ENCODE measurements around the gene COL20A1. TPM values are rescaled to one million over a fixed set of nuclear protein-coding genes. Genes with fewer than 3 reads are reported as not detected.

The COL20A1 gene
- total RNA-seq, 1 donor from 2014 or later = not detected

DNA sequence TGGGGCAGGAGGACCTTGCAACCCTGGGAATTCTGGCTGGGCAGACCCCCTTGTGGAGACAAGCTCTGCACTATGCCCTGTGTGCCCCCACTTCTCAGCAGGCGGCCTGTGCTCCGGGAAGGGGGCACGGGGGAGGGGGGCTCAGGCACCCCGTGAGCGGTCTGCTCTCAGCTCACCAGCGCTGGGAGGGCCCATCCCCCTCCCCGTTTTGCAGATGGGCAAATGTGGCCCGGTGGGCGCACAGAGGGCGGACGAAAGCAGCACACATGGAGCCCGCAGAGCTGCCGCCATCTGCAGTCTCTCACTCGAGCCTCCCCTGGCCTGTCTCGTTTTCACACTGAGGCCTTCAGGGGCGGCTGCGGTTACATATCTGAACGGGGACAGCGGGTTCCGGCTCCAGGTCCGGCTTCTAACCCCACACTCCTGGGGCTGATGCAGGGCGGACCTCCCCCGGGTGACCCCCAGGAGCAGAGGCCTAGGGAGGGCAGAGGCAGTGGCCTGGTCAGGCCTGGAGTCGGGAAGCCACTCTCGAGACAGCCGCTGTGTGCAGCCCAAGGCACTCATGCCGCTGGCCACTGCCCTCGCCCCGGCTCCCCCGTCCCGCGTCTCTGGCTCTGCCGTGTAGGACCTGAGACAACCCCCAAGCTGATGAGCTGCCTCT, 54.2 kb downstream of the COL20A1 start:
- Histone ChIP-seq H3K4me1 (peaks cover 20% of the 10 kb centered on the region), H3K27ac (no peak overlapping the region), H3K9me3 (no peaks in the 10 kb centered on the region), H3K27me3 (no peaks in the 10 kb centered on the region), H3K36me3 (no peaks in the 10 kb centered on the region), H3K4me3 (no peak overlapping the region)
- no peak for DNase-seq (ENCODE audit: extremely low spot score in 2 of 2)
- no peak for TF ChIP-seq POLR2A (IDR thresholded peaks at IDR 0.05)
- TF ChIP-seq, protein P1, sequence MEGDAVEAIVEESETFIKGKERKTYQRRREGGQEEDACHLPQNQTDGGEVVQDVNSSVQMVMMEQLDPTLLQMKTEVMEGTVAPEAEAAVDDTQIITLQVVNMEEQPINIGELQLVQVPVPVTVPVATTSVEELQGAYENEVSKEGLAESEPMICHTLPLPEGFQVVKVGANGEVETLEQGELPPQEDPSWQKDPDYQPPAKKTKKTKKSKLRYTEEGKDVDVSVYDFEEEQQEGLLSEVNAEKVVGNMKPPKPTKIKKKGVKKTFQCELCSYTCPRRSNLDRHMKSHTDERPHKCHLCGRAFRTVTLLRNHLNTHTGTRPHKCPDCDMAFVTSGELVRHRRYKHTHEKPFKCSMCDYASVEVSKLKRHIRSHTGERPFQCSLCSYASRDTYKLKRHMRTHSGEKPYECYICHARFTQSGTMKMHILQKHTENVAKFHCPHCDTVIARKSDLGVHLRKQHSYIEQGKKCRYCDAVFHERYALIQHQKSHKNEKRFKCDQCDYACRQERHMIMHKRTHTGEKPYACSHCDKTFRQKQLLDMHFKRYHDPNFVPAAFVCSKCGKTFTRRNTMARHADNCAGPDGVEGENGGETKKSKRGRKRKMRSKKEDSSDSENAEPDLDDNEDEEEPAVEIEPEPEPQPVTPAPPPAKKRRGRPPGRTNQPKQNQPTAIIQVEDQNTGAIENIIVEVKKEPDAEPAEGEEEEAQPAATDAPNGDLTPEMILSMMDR (IDR thresholded peaks at IDR 0.05) = no peak
- TF ChIP-seq POLR2AphosphoS5 (IDR thresholded peaks at IDR 0.05; ENCODE audit: insufficient read depth in 1 of 2, low read depth in 1 of 2) = no peak
- intact Hi-C loops (cut with DNase I) = no loop called here

DNA sequence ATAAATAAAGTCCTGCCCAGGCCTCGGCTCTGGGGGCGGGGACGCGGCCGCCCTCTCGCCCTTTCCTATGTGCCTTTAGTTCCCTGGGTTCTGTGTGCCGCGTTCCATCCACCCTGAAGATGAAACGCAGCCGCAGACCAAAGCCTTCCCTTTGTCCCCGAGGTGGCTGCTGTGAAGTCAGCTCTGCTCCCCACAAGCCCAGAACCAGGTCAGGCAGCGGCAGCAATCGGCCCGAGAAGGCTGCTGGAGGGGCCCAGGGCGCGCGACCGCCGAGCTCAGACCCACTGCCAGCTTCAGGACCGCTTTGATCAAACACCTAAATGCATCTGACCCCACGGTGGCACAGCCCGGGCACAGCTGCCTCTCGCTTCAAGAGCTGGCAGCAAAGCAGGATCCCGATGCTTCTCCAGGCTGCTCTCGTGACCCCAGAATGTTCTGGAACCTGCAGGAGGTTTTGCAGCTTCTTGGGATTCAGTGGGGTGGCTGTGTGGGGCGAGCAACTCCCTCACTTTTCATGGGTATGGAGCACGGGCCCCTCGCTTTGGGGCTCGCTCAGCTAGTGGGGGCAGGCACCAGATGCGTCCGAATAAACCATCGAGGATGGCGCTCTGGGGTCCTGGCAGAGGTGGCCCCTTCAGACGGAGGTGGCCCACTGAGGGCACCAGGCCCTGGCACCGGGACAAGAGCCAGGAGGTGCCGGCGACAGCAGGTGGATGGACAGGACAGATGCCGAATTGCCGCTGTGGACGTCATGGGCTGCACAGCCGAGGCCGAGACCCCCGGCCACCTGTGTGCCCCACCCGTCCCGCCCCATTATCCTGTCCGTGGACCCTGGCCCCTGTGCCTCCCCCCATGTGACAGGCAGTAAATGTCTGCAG, 55.2 kb downstream of the COL20A1 start:
- H3K36me3 ChIP-seq = no peaks in the 10 kb centered on the region

DNA sequence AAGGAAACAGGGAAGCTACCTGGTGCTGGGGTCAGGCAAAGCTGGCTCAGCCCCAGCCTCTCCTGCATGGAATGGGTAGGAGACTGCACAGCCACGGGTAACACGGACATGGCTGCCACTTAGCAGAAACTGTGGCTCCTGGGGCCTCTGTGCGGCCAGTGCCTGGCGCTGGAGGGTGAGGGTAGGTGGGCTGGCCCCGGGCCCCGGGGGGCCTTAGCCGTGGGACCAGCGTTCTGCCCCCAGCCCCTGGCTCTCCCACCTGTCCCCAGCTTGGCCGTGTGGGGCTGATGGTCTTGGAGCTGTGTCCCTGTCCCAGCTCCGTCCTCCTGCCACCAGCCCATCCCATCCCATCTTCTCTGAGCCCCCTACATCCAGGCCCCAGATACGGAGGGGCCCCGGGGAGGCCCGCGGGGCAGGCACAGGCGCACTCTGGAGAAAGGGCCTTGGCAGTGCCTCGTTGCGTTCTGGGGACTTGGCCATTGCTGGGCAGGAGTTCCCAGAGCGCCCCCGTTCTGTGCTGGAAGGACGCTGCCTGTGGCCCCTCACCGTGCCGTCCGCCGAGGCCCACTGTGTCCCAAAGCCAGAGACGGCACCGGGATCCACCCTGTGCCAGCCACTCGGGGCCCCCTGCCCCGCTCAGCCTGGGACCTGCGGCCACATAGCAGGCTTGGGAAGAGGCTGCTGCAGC, 56.0 kb downstream of the COL20A1 start:
- Histone ChIP-seq H3K4me1 (peaks cover 25% of the 10 kb centered on the region), H3K36me3 (no peaks in the 10 kb centered on the region), H3K9me3 (no peaks in the 10 kb centered on the region), H3K4me3 (no peak overlapping the region), H3K27me3 (no peaks in the 10 kb centered on the region), H3K27ac (no peak overlapping the region)
- DNase-seq (ENCODE audit: extremely low spot score in 2 of 2) = no peak
- TF ChIP-seq, protein P1 (IDR thresholded peaks at IDR 0.05) = no peak
- TF ChIP-seq POLR2A (IDR thresholded peaks at IDR 0.05) = no peak
- no peak for TF ChIP-seq POLR2AphosphoS5 (IDR thresholded peaks at IDR 0.05; ENCODE audit: insufficient read depth in 1 of 2, low read depth in 1 of 2)
- intact Hi-C loops (cut with DNase I) = no loop called here

More for the DNA sequence above, 55.2 kb downstream of the COL20A1 start:
- H3K4me3 ChIP-seq = no peak overlapping the region
- DNase-seq (ENCODE audit: extremely low spot score in 2 of 2) = no peak
- intact Hi-C loops (cut with DNase I) = no loop called here
- H3K4me1 ChIP-seq = peaks cover 25% of the 10 kb centered on the region
- no peaks in the 10 kb centered on the region for H3K27me3 ChIP-seq
- TF ChIP-seq POLR2AphosphoS5 (IDR thresholded peaks at IDR 0.05; ENCODE audit: insufficient read depth in 1 of 2, low read depth in 1 of 2) (no peak), POLR2A (IDR thresholded peaks at IDR 0.05) (no peak)
- TF ChIP-seq, protein P1 (IDR thresholded peaks at IDR 0.05) = no peak
- no peak overlapping the region for H3K27ac ChIP-seq
- H3K9me3 ChIP-seq = no peaks in the 10 kb centered on the region

DNA sequence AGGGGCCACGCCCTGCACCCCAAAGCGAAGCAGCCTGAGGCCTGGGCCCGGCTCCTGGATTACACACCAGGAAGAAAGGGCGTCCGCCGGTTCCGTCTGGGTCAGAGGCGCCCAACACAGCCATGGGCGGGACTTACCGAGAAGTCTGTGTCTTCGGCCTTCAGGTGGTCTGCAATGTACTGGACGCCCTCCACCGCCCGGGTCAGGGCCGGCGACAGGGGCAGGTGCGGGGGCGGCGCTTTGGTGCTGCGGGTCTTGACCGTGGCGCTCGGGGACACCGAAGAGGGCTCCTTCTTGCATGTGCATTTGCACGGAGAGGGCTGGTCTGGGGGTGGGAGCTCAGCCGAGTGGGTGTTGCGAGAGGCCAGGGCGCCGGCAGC, 56.5 kb downstream of the COL20A1 start:
- Histone ChIP-seq H3K27ac (no peak overlapping the region), H3K9me3 (no peaks in the 10 kb centered on the region), H3K4me1 (peaks cover 25% of the 10 kb centered on the region), H3K36me3 (no peaks in the 10 kb centered on the region), H3K27me3 (no peaks in the 10 kb centered on the region), H3K4me3 (no peak overlapping the region)
- DNase-seq (ENCODE audit: extremely low spot score in 2 of 2) = no peak
- intact Hi-C loops (cut with DNase I) = no loop called here
- TF ChIP-seq POLR2A (IDR thresholded peaks at IDR 0.05) (no peak), POLR2AphosphoS5 (IDR thresholded peaks at IDR 0.05; ENCODE audit: insufficient read depth in 1 of 2, low read depth in 1 of 2) (no peak)
- TF ChIP-seq, protein P1 (IDR thresholded peaks at IDR 0.05) = no peak

All from vagina (tissue), 2 donors.